Colonic mucosa (tissue), 4 donors: ENCODE measurements around the gene SCAF1. TPM values are rescaled to one million over a fixed set of nuclear protein-coding genes. Genes with fewer than 3 reads are reported as not detected.

Experiments used
- DNase-seq: peaks from one replicate; pipeline ENCODE4 v3.0.0-alpha.2; 2020
- H3K27ac ChIP-seq: fragments of 200-600 bp; one replicate; pipeline ENCODE4 v1.8.0; 2021
- H3K27me3 ChIP-seq: fragments of 200-600 bp; one replicate; pipeline ENCODE4 v1.8.0; 2021
- H3K36me3 ChIP-seq: fragments of 200-600 bp; one replicate; pipeline ENCODE4 v1.8.0; 2021
- H3K4me1 ChIP-seq: fragments of 200-600 bp; one replicate; pipeline ENCODE4 v1.8.0; 2021; ENCODE audit warnings: mild to moderate bottlenecking
- H3K4me3 ChIP-seq: fragments of 200-600 bp; one replicate; pipeline ENCODE4 v1.8.0; 2021
- H3K9ac ChIP-seq, 2 donors: one replicate each; pipeline ENCODE4 v1.7.0; 2013; ENCODE audit warnings: control low read depth in 2 of 2, low read depth in 2 of 2, low read length in 2 of 2
- H3K9me3 ChIP-seq: fragments of 200-600 bp; one replicate; pipeline ENCODE4 v1.8.0; 2021
- CTCF ChIP-seq: fragments of 200-600 bp; IDR thresholded peaks from one replicate; pipeline ENCODE4 v1.8.0; 2022; ENCODE audit warnings: antibody characterized with exemption, mild to moderate bottlenecking
- intact Hi-C: fragments of 100-400 bp; cut with DNase I; formaldehyde crosslinking; loops from one replicate; pipeline ENCODE4 v1.14.1; 2022
- total RNA-seq, 2 donors: library from RNA; stranded (reverse); fragmentation: NEBNext Ultra II Directional in 1 of 2; extraction: Animal tissue kit (Norgen Biotek cat#: 25700) in 1 of 2; gene quantifications; one replicate each; pipeline ENCODE4 v1.2.1, GENCODE V29; 2021
- donor health status: healthy.
- donor health status: DM: no; HTN: no; CAD: no.
- donor health status: DM: no; HTN: no; CAD: no.

The SCAF1 gene
- total RNA-seq, 2 donors from 2014 or later, result 54.2 to 85.7 TPM

DNA sequence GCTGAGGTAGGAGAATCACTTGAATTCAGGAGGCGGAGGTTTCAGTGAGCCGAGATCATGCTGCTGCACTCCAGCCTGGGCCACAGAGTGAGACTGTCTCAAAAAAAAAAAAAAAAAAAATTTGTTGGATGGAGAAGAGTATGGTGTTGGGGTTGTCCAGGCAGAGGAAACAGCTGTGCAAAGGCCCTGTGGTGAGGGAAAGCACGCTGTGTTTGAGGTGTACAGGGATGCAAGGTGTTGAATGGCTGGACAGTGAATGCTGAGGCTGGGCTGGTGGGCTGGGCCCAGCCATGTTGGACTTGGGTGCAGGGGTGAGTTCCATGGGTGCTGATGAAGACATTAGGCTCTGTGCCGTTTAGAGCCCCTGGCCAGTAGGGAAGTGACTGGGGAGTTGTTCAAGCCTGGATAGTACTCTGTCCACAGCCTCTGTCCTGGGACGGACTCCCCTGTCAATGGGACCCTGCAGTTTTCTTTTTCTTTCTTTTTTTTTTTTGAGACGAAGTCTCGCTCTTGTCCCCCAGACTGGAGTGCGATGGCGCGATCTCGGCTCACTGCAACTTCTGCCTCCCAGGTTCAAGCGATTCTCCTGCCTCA, 32.4 kb upstream of the SCAF1 start:
- no peak overlapping the region for H3K9ac ChIP-seq
- H3K36me3 ChIP-seq, result no peaks in the 10 kb centered on the region
- no peak overlapping the region for H3K27ac ChIP-seq
- intact Hi-C loops, result no loop called here
- H3K27me3 ChIP-seq, result no peaks in the 10 kb centered on the region
- no peaks in the 10 kb centered on the region for H3K4me1 ChIP-seq
- TF ChIP-seq CTCF, result no peak
- no peak for DNase-seq
- no peak overlapping the region for H3K4me3 ChIP-seq
- no peaks in the 10 kb centered on the region for H3K9me3 ChIP-seq

GRCh38 chr19:49613374-49613773, 28.6 kb upstream of the SCAF1 start:
- intact Hi-C loops, result no loop called here
- Histone ChIP-seq H3K9ac (no peak overlapping the region), H3K4me3 (no peak overlapping the region), H3K4me1 (no peaks in the 10 kb centered on the region), H3K36me3 (peaks cover 16% of the 10 kb centered on the region), H3K9me3 (no peaks in the 10 kb centered on the region), H3K27ac (no peak overlapping the region), H3K27me3 (no peaks in the 10 kb centered on the region)
- TF ChIP-seq CTCF, result no peak
- DNase-seq, result no peak

DNA sequence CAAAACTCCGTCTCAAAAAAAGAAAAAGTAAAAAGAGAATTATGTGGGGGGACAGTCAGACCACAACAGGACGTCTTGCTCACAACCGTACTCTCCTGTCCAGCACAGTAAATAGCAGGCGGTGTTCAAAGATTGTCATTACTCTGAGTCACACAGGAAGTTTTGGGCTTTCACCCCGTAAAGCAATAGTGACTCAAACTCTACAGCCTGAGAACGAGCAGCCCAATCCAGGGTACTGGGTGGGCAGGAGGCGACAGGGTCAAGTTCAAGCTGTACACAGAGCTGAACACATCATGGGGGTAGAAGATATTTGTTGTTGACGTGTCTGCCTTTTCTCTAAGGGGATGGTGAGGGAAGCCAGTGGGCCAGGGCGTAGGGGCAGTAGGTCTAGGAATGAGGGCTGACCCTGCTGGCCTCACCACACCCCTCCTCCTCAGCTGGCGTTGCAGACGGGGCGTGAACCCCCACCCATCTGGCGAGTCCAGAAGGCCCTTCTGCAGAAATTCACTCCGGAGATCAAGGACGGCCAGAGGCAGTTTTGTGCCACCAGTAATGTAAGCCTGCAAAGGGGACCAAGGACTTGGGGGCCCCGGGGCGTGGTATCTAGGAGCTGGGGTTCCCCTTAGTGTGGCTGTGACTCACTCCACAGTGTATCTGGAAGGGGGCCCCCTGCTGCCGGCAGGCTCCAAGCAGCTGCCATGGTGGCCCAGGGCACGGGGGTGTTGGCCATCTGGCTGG, 27.7 kb upstream of the SCAF1 start:
- Histone ChIP-seq H3K36me3 (peaks cover 16% of the 10 kb centered on the region), H3K27ac (no peak overlapping the region), H3K27me3 (no peaks in the 10 kb centered on the region), H3K4me1 (no peaks in the 10 kb centered on the region), H3K4me3 (no peak overlapping the region), H3K9ac (no peak overlapping the region), H3K9me3 (no peaks in the 10 kb centered on the region)
- intact Hi-C loops, result no loop called here
- DNase-seq, result no peak
- no peak for TF ChIP-seq CTCF

GRCh38 chr19:49615861-49616260, 26.1 kb upstream of the SCAF1 start:
- Histone ChIP-seq H3K27me3 (no peaks in the 10 kb centered on the region), H3K4me3 (no peak overlapping the region), H3K9ac (no peak overlapping the region), H3K4me1 (no peaks in the 10 kb centered on the region), H3K9me3 (no peaks in the 10 kb centered on the region), H3K27ac (no peak overlapping the region), H3K36me3 (peaks cover 16% of the 10 kb centered on the region)
- TF ChIP-seq CTCF, result no peak
- intact Hi-C loops, result no loop called here
- DNase-seq, result no peak

DNA sequence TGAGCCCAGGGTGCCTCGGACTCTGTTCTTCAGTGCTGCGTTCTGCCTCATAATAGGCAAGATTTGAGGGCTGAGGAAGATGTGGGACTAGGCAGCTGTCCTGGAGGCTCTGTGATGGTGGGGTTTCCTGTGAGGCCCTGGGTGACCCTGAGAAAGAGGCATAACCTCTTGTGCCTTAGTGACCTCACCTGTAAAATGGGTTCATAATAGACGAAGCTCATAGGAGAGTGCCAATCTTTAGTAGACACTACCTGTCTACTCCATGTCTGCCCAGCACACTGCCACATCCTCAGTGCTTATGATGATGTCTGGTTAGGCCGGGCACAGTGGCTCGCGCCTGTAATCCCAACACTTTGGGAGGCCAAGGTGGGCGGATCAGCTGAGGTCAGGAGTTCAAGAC, 25.5 kb upstream of the SCAF1 start:
- DNase-seq, result no peak

More for the DNA sequence above, 25.5 kb upstream of the SCAF1 start:
- H3K4me1 ChIP-seq, result no peaks in the 10 kb centered on the region
- H3K9ac ChIP-seq, result no peak overlapping the region
- no peaks in the 10 kb centered on the region for H3K9me3 ChIP-seq
- TF ChIP-seq CTCF, result no peak
- peaks cover 16% of the 10 kb centered on the region for H3K36me3 ChIP-seq
- no peak overlapping the region for H3K4me3 ChIP-seq
- intact Hi-C loops, result no loop called here
- no peaks in the 10 kb centered on the region for H3K27me3 ChIP-seq
- no peak overlapping the region for H3K27ac ChIP-seq
